D721Med (cell line): Measurements from ENCODE around the gene CNGA3.

ENCODE experiments used
- DNase-seq: peaks from one replicate; pipeline ENCODE4 v3.0.0; 2011; ENCODE audit warnings: low spot score; ENCODE audit not compliant: insufficient read length
- FAIRE-seq: peaks from 2 replicates; lab custom pipeline; 2011; peaks lifted over from hg19 to GRCh38; lab: Jason Lieb, UNC
- TF ChIP-seq, protein P1 (sequence below): IDR thresholded peaks from 2 replicates; pipeline ENCODE4 v1.5.1; 2012; ENCODE audit warnings: mild to moderate bottlenecking, control low read depth; ENCODE audit not compliant: insufficient read depth; ENCODE audit errors: missing control alignments

Gene CNGA3

DNA sequence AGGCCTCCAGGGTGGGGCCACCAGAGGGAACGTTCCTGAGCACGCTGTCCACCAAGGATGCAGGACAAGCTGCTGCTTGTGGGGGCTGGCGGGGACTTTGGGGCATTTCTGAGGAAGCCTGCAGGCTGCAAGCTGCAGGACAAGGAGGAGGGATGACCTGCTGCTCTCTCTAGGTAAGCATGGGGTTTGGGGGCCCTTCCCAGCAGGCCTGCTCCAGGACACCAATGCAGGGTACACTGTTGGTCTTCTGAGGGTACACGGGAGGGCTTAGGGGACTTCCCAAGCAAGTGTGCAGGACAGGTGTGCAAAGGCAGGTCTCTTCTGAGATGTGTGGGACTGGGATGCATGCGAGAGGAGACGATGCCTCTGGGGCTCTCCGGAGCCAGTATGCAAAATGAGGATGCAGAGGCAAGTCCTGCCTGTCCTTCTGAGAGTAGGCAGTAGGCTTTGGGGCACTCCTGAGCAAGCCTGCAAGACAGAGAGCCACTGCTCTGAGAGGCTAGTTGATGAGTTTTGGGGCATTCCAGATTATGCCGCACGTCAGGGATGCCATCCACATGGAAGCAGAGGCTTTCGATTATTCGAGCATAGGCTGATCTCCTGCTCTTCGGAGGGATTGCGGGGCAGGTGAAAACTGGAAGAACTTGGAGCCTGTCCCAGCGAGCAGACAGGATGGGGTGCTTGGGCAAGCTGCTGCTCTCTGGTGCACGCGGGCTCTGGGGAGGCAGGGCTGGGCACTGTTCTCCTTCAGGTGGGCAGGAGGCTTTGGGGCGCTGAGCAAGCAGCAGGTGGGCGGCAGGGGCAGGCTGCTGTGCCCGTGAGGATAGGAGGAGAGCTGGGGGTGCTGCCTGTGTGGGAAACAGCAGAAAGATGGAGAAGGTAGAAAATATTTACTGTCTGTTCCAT, 44.6 kb downstream of the CNGA3 start:
- DNase-seq (no peak), FAIRE-seq (no peak)
- TF ChIP-seq, protein P1, sequence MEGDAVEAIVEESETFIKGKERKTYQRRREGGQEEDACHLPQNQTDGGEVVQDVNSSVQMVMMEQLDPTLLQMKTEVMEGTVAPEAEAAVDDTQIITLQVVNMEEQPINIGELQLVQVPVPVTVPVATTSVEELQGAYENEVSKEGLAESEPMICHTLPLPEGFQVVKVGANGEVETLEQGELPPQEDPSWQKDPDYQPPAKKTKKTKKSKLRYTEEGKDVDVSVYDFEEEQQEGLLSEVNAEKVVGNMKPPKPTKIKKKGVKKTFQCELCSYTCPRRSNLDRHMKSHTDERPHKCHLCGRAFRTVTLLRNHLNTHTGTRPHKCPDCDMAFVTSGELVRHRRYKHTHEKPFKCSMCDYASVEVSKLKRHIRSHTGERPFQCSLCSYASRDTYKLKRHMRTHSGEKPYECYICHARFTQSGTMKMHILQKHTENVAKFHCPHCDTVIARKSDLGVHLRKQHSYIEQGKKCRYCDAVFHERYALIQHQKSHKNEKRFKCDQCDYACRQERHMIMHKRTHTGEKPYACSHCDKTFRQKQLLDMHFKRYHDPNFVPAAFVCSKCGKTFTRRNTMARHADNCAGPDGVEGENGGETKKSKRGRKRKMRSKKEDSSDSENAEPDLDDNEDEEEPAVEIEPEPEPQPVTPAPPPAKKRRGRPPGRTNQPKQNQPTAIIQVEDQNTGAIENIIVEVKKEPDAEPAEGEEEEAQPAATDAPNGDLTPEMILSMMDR, result no peak

DNA sequence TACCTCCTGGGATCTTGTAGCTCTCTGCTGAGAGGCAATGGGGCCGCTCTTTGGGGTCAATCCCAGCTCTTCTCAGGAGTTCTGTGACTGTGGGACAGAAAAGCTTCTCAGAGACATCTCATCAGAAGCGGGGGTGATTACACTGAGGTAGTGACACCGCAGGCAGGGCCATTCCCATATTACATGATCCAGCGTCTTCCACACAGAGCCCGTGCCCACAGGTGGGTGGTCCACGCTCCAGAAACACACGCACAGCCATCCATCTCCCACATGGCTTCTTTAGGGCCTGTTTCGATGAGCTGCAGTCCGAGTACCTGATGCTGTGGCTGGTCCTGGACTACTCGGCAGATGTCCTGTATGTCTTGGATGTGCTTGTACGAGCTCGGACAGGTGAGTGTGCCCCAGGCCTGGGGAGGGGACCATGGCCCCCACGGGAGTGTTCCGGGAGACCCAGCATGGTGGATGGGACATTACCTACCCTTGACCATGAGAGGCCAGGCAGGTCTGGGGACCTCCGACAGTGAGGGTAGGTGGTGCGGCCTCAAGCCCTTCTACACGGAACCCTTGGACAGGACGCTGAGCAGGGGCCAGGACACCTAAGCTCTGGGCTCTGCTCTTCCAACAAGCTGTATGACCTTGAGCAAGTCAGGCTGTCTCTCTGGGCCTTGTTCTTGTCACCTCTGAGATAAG, 45.5 kb downstream of the CNGA3 start:
- TF ChIP-seq, protein P1, result no peak
- FAIRE-seq (no peak), DNase-seq (no peak)

DNA sequence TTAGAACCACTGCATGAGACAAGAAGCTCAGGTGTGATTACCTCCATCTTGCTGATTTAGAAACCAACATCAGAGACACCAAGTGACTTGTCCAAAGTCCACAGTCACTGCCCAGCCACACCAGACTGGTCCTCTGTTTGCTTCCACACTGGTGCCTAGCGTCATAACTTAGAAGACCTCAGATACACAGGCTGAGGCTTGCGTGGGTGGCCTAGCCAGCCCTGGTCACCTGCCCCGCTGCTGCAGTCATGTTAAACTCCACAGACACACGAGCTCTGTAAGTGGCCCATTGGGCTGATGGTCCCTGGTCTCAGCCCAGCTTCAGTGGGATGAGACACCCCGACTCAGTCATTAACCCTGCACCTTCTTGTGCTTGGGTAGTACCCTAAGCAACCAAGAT, 47.1 kb downstream of the CNGA3 start:
- TF ChIP-seq, protein P1, result no peak
- FAIRE-seq (no peak), DNase-seq (no peak)

DNA sequence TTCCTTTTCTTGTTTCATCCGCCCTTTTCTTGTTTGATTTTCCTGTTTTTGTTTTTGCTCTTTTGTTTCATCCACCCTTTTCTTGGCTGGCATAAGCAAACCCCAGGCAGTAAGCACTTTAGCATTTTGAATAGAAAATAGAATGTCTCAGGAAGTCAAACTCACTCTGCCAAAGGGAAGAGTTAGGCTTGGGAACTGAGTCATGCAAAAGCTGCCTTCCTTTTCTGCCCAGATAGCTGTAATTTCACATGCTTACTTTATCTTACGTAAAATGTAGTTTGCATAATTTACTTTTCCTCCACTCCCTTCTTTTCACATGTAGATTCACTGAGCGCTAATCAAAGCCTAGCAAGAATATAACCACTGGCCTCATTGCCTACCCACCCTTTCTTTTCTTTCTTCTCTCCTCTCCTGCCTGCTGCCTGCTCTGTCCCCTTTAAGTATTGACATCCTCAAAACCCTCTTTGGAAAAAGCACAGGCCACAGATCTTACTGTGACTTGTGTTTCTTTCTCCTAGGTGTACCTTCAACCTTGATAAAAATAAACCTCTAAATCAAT, 48.4 kb downstream of the CNGA3 start:
- DNase-seq, result no peak
- TF ChIP-seq, protein P1, result no peak
- no peak for FAIRE-seq

DNA sequence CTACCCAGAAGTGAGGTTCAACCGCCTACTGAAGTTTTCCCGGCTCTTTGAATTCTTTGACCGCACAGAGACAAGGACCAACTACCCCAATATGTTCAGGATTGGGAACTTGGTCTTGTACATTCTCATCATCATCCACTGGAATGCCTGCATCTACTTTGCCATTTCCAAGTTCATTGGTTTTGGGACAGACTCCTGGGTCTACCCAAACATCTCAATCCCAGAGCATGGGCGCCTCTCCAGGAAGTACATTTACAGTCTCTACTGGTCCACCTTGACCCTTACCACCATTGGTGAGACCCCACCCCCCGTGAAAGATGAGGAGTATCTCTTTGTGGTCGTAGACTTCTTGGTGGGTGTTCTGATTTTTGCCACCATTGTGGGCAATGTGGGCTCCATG, 49.7 kb downstream of the CNGA3 start:
- FAIRE-seq (no peak), DNase-seq (no peak)
- TF ChIP-seq, protein P1, result no peak

DNA sequence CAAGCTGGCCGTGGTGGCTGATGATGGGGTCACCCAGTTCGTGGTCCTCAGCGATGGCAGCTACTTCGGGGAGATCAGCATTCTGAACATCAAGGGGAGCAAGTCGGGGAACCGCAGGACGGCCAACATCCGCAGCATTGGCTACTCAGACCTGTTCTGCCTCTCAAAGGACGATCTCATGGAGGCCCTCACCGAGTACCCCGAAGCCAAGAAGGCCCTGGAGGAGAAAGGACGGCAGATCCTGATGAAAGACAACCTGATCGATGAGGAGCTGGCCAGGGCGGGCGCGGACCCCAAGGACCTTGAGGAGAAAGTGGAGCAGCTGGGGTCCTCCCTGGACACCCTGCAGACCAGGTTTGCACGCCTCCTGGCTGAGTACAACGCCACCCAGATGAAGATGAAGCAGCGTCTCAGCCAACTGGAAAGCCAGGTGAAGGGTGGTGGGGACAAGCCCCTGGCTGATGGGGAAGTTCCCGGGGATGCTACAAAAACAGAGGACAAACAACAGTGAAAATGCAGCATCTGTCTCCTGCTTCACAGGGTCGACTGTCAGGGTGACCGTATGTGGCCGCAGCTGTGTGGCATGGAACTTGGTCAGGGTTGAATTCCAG, 50.6 kb downstream of the CNGA3 start:
- FAIRE-seq (no peak), DNase-seq (no peak)
- TF ChIP-seq, protein P1, result no peak
